ENCODE data around the gene EDEM2. TPM values are rescaled to one million over a fixed set of nuclear protein-coding genes. Genes with fewer than 3 reads are reported as not detected.

The EDEM2 gene
- total and polyA plus RNA-seq, 2 of the 13 experiments (the other 11 are each of a cell fraction or from before 2014, with no cell fraction given), result 33.1 to 46.9 TPM

- TF ChIP-seq KDM2A (CRISPR knock-in tag; IDR thresholded peaks at IDR 0.05; ENCODE audit: borderline replicate concordance, low read depth) (no peak; the same call in none of the 2 replicates), PBX2 (CRISPR knock-in tag; IDR thresholded peaks at IDR 0.05) (no peak), ZNF383 (CRISPR knock-in tag; IDR thresholded peaks at IDR 0.05; ENCODE audit: borderline replicate concordance) (peak; percentile 89; the same call in 1 of the 2 replicates), HHEX (CRISPR knock-in tag; IDR thresholded peaks at IDR 0.05) (no peak), PREB (CRISPR knock-in tag; IDR thresholded peaks at IDR 0.05) (no peak), HNF1B (CRISPR knock-in tag; IDR thresholded peaks at IDR 0.05) (peak; percentile 95), TEAD3 (CRISPR knock-in tag; optimal IDR thresholded peaks at IDR 0.05; ENCODE audit: borderline replicate concordance) (peak; percentile 57), BATF2 (CRISPR knock-in tag; IDR thresholded peaks at IDR 0.05) (0 out of 2 replicates have a peak, but pooled peaks have one; percentile 46), EED (CRISPR knock-in tag; IDR thresholded peaks at IDR 0.05) (peak; percentile 75), ZNF766 (CRISPR knock-in tag; IDR thresholded peaks at IDR 0.05; ENCODE audit: borderline replicate concordance) (no peak; the same call in 1 of the 2 replicates), EEA1 (CRISPR knock-in tag; IDR thresholded peaks at IDR 0.05; ENCODE audit: borderline replicate concordance) (peak; percentile 97), ZNF562 (CRISPR knock-in tag; IDR thresholded peaks at IDR 0.05; ENCODE audit: borderline replicate concordance) (no peak), ZNF670 (CRISPR knock-in tag; IDR thresholded peaks at IDR 0.05; ENCODE audit: borderline replicate concordance) (peak; percentile 64; the same call in 1 of the 2 replicates), ELF3 (CRISPR knock-in tag; IDR thresholded peaks at IDR 0.05) (peak; percentile 90), PRDM15 (CRISPR knock-in tag; IDR thresholded peaks at IDR 0.05) (no peak), SP140L (CRISPR knock-in tag; IDR thresholded peaks at IDR 0.05; ENCODE audit: borderline replicate concordance) (0 out of 2 replicates have a peak, but pooled peaks have one; percentile 40), ZNF232 (CRISPR knock-in tag; IDR thresholded peaks at IDR 0.05; ENCODE audit: borderline replicate concordance) (no peak; the same call in none of the 2 replicates), ZNF746 (CRISPR knock-in tag; IDR thresholded peaks at IDR 0.05) (no peak; the same call in 1 of the 2 replicates), ZC3H13 (CRISPR knock-in tag; IDR thresholded peaks at IDR 0.05) (no peak), SRSF9 (IDR thresholded peaks at IDR 0.05; ENCODE audit: borderline replicate concordance, insufficient read depth, low read depth, low read length, poor library complexity, severe bottlenecking) (no peak), ZNF350 (CRISPR knock-in tag; IDR thresholded peaks at IDR 0.05; ENCODE audit: borderline replicate concordance, low read depth) (peak; percentile 97), ZFP1 (CRISPR knock-in tag; IDR thresholded peaks at IDR 0.05) (0 out of 2 replicates have a peak, but pooled peaks have one; percentile 61)
Measured at GRCh38 chr20:35146920-35147574, at the start of gene EDEM2 (continued).

Measured in HepG2 (cell line).